Type B pancreatic cell (in vitro differentiated cells): Measurements from ENCODE around the gene DDX24. TPM values are rescaled to one million over a fixed set of nuclear protein-coding genes. Genes with fewer than 3 reads are reported as not detected.

Experiments used
- DNase-seq: peaks from one replicate; pipeline ENCODE4 v3.0.0; 2021; ENCODE audit warnings: mixed read lengths; ENCODE audit not compliant: unreplicated experiment; ENCODE audit errors: extremely low spot score
- H3K27ac Mint-ChIP-seq: 2 replicates; pipeline ENCODE4 v1.8.0; 2021; ENCODE audit warnings: mild to moderate bottlenecking, mixed read lengths
- H3K27me3 Mint-ChIP-seq: 2 replicates; pipeline ENCODE4 v1.8.0; 2021; ENCODE audit warnings: mixed read lengths
- H3K36me3 Mint-ChIP-seq: 2 replicates; pipeline ENCODE4 v1.8.0; 2021; ENCODE audit warnings: mixed read lengths
- H3K4me1 Mint-ChIP-seq: one replicate; pipeline ENCODE4 v1.8.0; 2021; ENCODE audit warnings: mixed read lengths; ENCODE audit not compliant: unreplicated experiment
- H3K4me3 Mint-ChIP-seq: 2 replicates; pipeline ENCODE4 v1.8.0; 2021; ENCODE audit warnings: mild to moderate bottlenecking, mixed read lengths
- H3K9me3 Mint-ChIP-seq: 2 replicates; pipeline ENCODE4 v1.8.0; 2021; ENCODE audit warnings: mixed read lengths
- total RNA-seq: library from RNA; stranded (reverse); gene quantifications from 2 replicates; pipeline ENCODE4 v1.2.1, GENCODE V29; 2021; ENCODE audit warnings: low replicate concordance
- TF ChIP-seq, protein P1 (sequence below): fragments of 200-600 bp; sonication (generic); conservative IDR thresholded peaks from 2 replicates; pipeline ENCODE4 v1.5.0; 2021; ENCODE audit warnings: antibody characterized with exemption, mild to moderate bottlenecking

DDX24 gene
- total RNA-seq, 1 donor from 2014 or later = 156 TPM

DNA sequence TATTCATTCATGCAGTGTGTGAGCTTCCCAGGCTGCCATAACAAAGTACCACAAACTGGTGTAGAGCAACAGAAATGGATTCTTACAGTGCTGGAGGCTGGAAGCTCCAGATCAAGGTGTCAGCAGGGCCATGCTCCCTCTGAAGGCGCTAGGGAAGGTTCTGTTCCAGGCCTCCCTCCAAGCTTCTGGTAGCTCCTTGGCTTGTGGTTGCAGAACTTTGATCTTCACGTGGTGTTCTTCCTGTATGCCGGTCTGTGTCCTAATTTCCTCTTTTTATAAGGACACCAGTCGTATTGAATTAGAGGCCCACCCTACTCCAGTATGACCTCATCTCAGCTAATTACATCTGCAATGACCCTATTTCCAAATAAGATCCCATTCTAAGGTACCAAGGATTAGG lies 51.7 kb downstream of the DDX24 start:
- H3K27me3 Mint-ChIP-seq = no peaks in the 10 kb centered on the region
- TF ChIP-seq, protein P1, sequence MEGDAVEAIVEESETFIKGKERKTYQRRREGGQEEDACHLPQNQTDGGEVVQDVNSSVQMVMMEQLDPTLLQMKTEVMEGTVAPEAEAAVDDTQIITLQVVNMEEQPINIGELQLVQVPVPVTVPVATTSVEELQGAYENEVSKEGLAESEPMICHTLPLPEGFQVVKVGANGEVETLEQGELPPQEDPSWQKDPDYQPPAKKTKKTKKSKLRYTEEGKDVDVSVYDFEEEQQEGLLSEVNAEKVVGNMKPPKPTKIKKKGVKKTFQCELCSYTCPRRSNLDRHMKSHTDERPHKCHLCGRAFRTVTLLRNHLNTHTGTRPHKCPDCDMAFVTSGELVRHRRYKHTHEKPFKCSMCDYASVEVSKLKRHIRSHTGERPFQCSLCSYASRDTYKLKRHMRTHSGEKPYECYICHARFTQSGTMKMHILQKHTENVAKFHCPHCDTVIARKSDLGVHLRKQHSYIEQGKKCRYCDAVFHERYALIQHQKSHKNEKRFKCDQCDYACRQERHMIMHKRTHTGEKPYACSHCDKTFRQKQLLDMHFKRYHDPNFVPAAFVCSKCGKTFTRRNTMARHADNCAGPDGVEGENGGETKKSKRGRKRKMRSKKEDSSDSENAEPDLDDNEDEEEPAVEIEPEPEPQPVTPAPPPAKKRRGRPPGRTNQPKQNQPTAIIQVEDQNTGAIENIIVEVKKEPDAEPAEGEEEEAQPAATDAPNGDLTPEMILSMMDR = no peak
- H3K36me3 Mint-ChIP-seq = no peaks in the 10 kb centered on the region
- no peaks in the 10 kb centered on the region for H3K9me3 Mint-ChIP-seq
- H3K4me1 Mint-ChIP-seq = peaks cover 16% of the 10 kb centered on the region
- H3K4me3 Mint-ChIP-seq = peak overlapping the region; percentile 80
- H3K27ac Mint-ChIP-seq = no peak overlapping the region
- no peak for DNase-seq

DNA sequence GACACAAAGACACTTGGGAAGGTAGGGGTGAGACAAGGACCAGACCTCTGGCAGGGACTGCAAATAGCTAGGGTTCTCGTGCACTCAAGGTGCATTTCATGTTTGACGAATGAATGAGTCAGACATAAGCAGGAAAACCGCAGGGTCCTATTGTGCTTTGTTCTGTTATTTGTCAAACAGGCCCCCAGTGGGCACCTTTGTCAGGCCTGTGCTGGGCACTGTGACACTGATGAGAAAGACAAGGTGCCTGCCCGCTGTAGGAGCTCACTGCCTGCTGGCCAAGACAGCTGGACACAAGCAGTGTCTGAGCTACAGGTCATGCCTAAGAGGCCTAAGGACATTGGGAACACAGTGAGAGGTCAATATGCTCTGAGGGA lies 52.6 kb downstream of the DDX24 start:
- Mint-ChIP-seq H3K27me3 (no peaks in the 10 kb centered on the region), H3K4me3 (peak overlapping the region; percentile 80), H3K4me1 (peaks cover 16% of the 10 kb centered on the region), H3K27ac (peak overlapping the region; percentile 29), H3K36me3 (no peaks in the 10 kb centered on the region), H3K9me3 (no peaks in the 10 kb centered on the region)
- TF ChIP-seq, protein P1 = no peak
- no peak for DNase-seq

DNA sequence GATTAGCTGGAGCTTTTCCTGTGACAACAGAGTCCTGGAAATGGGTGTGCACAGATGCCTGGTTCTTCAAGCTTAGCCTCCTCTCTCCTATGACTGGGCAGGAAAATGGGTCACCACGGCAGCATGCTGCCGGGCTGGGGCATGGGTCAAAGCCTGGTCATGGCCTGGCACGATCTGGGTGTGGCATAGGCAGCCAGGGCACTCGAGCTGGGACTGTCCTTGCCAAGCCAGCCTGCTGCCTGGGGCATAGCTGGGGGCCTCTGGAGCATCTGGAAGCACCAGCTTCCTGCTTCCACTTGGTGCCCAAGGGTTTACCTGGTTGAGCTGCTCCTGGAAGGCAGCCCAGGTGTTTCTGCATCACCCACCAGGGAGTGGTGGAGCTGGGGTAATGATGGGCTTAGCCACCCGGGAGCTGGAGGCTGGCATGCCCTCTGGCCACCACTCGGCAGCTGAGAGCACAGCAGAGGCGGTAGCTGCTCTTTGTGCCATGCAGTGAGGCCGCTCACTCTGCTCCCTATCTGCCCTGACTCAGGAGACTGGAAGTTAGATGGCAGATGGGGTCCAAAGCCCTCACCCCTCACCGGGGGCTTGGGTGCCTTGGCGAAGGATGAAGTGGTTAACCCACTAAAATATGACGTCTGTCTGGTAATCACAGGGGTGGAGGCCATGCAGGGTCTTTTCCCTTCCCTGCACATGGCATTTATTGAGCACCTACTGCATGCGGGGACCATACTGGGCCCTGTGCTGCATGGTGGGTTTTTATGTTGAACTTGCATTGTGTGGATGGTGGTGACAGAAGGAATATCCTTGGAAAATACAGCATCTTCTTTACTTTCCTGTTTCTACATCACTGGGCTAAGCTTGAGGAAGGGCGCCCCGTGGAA lies 53.2 kb downstream of the DDX24 start:
- DNase-seq = no peak
- no peaks in the 10 kb centered on the region for H3K36me3 Mint-ChIP-seq
- peak overlapping the region; percentile 29 for H3K27ac Mint-ChIP-seq
- peak overlapping the region; percentile 80 for H3K4me3 Mint-ChIP-seq
- TF ChIP-seq, protein P1 = no peak
- H3K27me3 Mint-ChIP-seq = no peaks in the 10 kb centered on the region
- H3K4me1 Mint-ChIP-seq = peaks cover 16% of the 10 kb centered on the region
- no peaks in the 10 kb centered on the region for H3K9me3 Mint-ChIP-seq

DNA sequence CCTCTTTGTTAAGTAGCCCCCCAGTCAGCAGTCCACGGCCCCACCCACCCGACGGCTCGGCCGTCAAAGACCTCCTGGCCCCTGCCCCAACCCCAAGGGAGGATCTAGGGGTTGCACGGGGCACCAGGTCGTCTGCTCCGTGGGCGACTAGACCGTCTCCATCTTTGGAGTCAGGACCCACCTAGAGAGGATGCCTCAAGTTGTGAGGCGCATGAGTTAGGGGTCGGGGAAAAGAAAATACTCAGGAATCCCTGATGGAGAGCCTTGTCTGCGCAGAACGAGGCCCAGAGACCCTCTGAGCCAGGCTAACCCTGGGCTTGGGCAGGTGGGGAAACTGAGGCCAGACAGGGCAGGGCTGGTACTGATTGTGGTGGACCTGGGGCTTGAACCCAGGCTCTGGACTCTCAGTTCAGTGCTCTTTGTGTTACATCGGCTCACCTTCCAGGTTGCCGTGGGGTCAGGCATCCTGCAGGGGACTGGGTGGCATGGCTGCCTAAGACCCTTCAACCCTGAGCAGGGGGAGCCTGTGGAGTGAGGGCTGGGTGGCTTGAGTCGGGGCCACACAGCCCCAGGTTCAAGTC lies 54.0 kb downstream of the DDX24 start:
- H3K27me3 Mint-ChIP-seq = no peaks in the 10 kb centered on the region
- no peak overlapping the region for H3K27ac Mint-ChIP-seq
- H3K36me3 Mint-ChIP-seq = no peaks in the 10 kb centered on the region
- H3K4me1 Mint-ChIP-seq = peaks cover 16% of the 10 kb centered on the region
- DNase-seq = no peak
- peak overlapping the region; percentile 76 for H3K4me3 Mint-ChIP-seq
- TF ChIP-seq, protein P1 = no peak
- H3K9me3 Mint-ChIP-seq = no peaks in the 10 kb centered on the region

DNA sequence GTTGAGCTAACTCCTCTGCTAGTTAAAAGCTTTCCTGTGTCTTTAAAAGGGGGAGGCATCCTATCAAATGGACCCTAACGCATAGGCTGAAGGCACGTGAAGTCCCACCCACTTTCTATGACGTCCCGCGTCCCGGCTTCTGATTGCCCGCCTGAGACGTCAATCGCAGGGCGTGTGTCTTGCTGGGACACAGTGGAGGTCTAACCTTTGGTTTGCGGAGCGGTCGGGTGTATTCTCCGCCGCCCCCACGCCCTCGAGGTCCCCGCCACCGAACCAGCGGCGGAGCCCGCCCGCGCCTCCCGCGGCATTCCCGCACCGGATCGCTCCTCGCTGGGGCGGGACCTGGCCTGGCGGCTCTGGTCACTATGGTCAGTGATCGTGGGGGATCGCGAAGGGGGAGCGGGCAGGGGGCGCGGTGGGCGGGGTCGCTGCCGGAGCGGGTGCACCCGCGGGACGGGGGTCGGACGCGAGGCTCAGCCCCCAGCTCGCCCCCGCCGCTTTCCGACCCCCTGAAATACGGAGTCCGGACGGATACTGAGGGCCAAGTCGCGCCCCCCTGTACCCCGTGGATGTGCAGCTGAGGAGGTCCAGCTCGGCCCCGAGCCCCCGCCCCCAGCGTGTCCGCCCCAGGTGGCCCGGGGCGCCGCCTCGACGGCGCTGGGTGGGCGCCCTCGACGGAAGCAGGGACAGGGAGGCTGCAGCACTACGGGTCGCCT lies 54.7 kb downstream of the DDX24 start, which contains the start of gene OTUB2:
Gene OTUB2, plus strand, starts transcription at position 168 of the 716 bp plus-strand sequence. Its CDS starts 198 bp downstream, at position 366.
- DNase-seq = peak; percentile 97
- Mint-ChIP-seq H3K4me3 (peak within 1 kb of the TSS; percentile 88), H3K36me3 (no peaks in the 10 kb centered on the region), H3K9me3 (no peaks in the 10 kb centered on the region), H3K27me3 (no peaks in the 10 kb centered on the region), H3K27ac (peak within 1 kb of the TSS; percentile 67), H3K4me1 (peaks cover 20% of the 10 kb centered on the region)
- TF ChIP-seq, protein P1 = no peak
